RKO (cell line): ENCODE results near the gene BRSK2.
"Not testable (repeated sequence)": the region's sequence is repeated elsewhere in the genome, so short reads cannot be mapped to it uniquely, and the experiment has no call there.

Experiments used
- DNase-seq: peaks from one replicate; pipeline ENCODE4 v3.0.0-alpha.2; 2016; ENCODE audit warnings: low spot score

BRSK2 gene

DNA sequence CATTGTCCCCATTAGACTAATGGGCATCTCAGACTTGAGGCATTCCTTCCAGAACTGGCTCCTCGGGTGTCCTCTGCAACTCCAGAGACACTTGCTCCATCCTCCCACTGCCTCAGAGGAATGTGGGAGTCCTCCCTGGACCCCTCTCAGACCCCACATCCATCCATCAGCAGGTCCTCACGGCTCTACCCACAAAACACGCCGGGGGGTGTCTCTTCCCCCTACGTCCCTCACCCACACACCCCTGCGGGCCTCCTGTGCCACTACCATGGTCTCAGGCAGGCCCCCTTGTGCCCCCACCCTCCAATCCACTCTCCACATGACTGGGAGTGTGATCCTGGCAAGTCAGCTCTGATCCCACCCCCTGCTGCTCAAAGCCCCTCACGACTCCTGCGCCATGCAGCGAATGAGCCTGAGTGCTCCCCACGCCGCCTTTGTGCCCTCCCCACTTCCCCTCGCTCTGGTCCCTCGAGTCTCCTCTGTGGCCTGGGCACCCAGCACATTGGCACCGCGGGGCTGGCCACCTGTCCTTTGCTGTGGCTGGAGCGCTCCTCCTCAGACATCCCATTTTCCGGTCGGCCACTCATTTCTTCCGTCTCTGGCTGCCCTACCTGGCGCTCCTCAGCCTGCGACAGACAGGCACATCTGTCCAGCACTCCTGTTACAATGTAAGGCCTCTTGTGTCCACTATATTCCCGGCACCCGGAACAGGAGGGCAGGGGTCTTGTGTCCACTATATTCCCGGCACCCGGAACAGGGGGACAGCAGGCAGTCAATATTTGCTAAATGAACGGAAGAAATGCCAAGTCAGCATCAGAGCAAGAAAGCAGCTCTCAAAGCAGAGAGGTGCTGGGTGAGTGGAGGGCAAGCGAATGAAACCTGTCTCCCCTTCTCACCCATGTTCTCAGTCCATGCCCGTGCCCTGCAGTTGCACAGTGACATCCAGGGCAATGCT lies 111.0 kb downstream of the BRSK2 start:
- DNase-seq, result no peak

DNA sequence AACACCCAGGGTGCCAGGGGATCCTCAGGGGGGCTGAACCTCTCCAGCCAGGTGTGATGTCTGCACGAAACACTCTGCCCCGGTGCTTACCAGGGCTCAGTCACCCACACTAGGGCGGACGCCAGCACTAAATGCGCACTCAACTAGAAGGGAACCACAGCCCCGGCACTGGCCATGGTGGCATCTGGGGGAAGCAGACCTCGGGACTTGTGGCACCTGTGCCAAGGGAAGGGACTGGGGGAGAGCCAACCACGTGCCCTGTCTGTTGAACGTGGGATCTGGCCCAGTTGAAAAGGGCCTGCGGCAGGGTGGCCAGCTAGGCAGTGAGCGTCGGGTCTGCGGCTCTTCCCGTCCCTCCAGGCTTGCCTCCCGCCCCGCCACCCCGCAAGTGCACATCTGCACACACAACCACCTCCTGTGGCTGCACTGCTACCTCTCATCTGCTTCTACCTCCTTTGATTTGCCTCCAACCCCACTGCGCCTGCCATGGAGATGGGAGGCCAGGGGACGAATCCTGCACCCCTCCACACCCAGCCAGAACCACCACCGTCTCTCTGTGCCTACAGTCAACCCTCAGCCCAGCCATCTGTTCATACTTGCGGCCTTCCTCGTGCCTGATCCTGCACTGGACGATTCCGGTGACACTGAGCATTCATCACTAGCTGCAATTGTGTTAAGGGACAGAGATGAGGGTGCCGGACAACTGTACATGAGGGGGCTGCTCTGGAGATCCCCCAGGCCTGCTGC lies 111.9 kb downstream of the BRSK2 start:
- DNase-seq, result no peak

DNA sequence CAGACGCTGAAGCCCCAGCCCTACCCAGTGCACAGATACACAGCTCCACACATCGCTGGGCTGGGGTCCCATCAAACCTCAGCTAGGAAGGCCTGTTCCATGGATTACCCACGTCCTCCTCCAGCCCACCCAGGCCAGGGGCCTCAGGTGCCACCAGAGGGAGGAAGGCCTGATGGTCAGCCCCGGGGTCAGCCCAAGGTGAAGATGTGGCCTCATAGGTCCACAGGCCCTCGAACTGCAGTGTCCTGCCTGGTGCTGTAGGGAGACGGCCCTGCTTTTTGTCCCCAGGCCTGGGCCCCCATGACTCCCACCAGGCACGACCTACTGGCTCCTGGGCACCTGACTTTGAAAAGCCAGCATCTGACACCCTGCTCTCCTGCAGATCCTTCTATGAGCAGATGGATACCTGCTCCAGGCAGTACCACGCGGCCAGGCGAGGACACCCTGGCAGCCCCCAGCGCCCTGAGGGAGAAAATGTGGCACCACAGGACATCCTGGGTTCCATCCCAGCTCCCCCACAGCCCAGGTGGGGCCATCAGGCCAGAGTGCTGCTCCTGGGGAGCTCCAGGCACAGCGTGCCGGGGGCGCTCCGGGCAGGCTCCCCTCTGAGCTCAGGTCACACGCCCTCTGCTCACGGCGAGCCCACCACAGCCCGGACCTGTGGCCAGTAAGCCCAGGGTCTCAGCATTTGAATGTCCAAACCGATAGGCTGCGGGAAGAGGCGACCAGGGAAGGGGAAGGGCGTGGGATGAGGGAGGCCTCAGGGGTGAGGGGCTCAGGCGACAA lies 112.6 kb downstream of the BRSK2 start:
- no peak for DNase-seq

DNA sequence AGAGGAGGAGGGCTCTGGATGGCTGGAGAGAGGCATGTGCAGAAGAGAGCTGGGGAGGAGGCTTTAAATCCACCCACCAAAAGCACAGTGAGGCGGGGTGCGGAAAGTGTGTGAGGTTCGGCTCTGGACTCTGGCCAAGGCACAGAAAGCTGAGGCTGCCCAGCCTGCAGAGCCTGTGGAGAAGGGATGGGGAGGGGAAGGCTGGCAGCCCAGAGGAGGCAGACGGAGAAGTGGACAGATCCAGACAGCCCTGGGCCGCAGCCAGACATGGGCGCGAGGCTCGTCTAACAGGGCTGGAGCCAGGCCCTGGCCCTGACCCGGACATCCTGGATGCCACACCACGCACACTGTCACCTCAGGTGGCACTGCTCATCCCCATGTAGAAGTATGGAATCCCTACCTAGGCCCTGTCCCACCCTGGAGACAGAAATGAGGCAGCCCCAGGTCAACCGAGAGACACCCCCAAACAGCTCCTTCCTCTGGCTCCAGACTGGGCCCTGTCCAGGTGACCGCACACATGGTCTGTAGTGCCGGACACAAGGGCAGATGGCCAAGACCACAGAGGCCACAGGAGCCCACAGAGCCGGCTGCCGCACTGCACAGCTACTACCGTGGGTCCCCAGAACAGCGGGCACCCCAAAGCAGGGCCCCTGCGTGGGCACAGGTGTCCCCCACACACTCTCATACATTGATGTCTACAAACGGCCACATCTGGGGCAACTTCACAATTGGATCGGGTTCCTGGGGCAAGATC lies 113.4 kb downstream of the BRSK2 start:
- DNase-seq, result no peak

DNA sequence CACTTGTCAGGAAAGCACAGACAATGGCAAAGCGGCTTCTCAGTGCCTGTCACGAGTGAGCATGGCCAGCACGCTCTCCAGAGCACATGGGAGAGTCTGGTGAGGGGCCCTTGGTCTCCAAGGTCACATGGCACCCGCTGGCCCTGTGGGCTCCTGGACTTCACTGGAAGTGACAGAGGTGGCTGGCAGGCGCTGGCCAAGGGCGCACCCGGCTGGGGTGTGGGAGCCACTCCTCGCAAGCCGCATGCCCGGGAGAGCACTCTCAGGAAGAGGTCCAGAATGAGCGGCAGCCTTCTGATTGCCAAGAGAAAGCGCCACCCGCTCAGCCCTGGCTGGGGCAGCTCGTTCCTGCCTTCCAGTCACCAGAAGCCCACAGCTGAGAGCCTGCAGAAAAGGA lies 114.0 kb downstream of the BRSK2 start:
- no peak for DNase-seq

DNA sequence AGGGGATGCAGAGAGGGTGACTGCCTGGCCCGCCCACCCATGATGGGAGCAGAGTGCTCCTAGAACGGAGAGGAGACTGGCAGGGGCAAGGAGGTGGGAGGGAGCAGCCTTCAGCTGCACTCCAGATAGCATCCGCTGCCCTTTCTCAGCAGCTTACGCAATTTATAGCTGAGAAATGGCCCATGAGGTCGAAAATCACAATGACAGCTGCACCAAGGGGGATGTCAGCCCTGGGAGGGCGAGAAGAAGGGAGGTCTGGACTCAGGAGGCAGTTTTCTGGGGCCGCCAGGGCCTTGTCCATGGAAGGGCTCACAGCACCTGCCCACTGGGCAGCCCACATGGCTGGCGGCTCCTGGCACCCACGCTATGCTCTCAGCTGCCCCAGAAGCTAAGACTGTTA lies 114.4 kb downstream of the BRSK2 start:
- no peak for DNase-seq

DNA sequence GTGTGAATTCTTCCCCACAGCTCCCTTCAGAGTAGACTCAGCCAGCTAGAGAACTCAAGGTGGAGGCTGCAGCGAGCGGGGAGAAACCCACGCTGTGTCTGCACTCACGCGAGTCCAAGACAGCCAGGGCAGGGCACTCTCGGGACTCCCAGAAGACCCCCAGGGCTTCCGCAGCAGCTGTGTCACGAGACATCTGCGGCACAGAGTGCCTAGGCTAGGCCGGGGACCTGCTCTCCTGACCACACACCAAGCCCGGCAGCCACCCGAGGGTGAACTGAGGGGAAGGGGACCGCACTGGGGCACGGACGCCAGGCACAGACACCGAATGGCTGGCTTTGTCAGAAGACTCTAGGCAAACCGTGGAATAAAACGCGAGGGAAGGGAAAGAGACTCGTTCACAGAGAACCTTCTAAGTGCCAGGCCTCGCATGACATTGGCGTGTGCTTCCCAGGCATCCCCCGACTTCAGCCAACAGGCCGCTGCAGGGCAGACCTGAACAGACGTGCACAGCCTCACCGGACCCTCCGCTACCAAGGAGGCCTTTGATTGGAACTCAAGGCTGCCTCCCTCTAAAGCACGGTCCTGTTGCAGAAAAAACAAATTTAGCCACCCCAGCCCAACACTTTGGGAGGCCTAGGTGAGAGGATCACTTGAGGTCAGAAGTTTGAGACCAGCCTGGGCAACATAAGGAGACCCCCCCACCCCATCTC lies 115.0 kb downstream of the BRSK2 start:
- DNase-seq, result no peak

DNA sequence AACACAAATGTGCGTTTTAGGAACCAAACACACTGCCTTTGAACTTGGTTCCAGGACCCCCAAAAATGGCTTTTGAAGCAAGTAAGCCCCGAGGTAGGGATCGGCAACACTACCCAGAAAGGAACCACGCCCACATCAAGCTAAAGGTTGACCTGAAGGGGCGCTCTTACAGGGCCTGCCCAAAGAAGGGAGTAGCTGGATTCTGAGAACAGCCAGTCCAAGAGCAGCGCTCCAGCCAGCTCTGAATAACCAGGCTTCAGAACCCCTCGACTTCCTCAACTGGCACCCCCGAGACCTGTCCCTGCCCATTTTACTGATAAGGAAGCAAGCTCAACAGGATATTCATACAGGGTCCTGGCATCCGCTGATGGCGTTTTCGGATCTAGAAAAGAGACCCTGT lies 115.7 kb downstream of the BRSK2 start:
- DNase-seq, result no peak

DNA sequence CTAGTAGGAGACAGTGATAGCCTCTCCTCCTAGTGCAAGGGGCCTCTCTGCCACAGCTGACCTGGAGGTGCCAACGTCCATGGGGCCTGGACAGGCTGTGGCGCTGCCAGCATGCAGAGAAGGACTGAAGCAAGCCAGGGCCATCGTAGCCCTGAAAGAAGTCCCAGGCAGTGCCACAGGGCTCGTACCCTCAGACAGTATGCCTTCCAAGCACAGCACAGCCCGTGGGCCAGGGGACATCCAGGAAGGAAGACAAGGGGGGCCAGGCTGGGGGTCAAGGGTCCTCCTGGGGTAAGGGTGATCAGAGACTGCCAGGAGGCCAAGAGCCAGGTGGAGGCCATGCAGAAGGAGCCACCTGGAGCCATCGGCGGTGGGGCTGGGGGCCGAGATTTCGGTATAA lies 117.2 kb downstream of the BRSK2 start:
- DNase-seq, result no peak

DNA sequence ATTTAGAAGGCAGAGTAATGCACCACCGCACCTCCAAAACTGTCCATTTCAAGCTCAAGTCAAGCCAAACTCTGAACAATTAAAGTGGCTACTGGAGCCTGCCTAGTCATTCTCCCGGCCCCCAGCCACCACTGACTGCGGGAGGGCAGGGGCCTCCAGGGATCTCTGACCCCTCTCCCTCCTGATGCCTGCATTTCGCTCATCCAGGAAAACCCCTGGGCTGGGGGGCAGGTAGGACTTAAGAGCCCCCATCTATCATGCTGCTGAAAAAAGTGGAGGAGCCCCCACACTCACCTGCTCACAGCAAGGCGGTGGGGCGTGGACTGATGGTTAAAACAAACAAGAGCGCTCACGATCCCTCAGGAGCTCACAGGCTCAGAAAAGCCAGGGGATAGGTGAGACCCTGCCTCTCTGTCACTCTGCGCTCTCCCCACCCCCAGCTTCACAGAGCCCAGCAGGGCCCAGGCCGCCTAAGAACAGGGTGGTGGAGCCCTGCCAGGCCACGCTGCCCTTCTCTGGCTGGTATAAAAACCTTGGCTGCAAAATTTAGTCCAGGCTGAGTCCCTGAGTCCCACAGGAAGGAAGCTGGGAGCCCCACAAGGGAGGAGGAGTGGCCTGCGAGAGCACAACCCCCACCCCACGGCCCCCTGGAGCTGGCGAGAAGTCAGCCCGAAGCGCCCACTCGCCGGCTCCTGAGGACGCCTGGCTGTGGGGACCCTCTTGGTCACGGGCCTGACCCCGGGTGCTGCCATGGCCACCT lies 117.8 kb downstream of the BRSK2 start:
- DNase-seq, result no peak

DNA sequence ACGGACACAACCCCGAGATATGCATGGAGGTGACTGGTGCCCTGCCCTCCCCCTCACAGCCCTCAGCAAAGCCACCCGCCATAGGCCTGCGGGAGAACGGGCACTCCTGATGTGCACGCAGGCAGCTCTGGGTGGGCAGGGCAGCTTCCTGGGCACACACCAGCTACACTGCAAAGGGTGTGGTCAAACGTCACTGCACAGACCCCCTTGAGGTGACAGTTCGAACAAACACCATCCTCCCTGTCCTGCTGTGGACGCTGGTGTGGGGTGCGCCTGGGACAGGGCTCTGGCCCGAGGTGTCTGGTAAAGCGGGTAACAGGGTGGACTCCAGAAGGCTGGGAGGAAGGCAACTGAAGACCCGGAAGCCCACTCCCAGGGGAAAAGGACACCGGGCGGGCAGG lies 118.8 kb downstream of the BRSK2 start:
- no peak for DNase-seq

DNA sequence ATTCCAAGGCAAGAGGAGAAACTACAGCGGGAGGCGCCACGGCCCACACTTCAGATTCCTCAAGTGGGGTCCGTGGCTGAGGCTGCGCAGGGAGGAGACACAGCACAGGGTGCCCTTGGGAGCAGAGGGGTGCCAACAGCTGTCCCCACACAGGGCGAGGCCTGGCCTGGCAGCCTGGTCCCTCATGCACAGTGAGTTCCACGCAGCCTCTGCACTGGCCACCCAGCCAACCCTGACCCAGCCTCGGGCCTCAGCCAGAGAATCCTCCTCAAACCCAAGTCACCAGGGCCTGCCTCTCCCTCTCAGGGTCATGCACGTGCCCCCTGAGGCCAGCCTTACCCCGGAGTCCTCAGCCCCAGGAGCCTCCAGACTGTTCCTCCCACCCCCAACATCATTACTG lies 119.3 kb downstream of the BRSK2 start:
- DNase-seq, result no peak

DNA sequence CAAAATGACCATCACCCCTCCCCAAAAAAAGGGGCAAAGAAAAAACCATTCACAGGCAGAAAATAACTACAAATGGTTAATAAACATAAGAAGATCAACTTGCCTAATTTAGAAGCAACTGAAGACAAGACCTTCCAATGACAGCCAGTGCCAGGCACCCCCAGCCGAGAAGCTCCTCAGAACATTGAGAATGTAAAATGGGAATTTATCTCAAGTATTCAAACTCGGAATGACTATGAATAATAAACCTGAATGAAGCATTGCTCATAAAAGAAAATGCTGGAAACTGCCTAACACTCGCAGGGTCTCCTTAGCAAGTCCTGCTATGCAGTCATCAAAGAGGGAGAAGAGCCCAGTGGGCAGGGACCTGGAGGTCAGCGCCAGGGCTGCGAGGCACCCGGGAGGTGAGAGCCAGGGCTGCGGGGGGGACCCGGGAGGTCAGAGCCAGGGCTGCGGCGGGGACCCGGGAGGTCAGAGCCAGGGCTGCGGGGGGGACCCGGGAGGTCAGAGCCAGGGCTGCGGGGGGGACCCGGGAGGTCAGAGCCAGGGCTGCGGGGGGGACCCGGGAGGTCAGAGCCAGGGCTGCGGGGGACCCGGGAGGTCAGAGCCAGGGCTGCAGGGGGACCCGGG lies 120.0 kb downstream of the BRSK2 start:
- DNase-seq, result no peak

DNA sequence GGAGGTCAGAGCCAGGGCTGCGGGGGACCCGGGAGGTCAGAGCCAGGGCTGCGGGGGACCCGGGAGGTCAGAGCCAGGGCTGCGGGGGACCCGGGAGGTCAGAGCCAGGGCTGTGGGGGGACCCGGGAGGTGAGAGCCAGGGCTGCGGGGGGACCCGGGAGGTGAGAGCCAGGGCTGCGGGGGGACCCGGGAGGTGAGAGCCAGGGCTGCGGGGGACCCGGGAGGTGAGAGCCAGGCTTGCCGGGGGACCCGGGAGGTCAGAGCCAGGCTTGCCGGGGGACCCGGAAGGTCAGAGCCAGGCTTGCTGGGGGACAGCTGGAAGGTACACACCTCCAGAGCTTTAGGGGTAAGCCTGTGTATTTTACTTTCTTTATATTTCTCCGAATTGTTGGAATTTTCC lies 120.6 kb downstream of the BRSK2 start:
- not testable (repeated sequence) for DNase-seq

DNA sequence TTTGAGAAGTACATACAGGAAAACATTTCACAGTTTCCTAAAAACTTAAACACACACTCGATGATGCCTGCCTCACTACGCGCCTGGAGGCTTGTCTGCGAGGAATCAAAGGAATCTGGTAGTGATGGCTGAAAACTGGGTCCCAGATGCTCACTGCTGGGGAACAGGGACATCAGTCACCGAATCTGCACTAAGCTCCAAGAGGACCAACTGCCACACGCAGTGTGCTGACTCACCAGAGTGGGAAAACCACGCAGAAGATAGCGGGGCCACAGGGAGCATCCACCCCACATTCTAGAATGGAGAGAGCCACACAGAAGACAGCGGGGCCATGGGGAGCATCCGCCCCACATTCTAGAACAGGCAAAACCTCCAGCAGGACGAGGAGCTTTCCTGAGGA lies 121.2 kb downstream of the BRSK2 start:
- DNase-seq, result no peak

DNA sequence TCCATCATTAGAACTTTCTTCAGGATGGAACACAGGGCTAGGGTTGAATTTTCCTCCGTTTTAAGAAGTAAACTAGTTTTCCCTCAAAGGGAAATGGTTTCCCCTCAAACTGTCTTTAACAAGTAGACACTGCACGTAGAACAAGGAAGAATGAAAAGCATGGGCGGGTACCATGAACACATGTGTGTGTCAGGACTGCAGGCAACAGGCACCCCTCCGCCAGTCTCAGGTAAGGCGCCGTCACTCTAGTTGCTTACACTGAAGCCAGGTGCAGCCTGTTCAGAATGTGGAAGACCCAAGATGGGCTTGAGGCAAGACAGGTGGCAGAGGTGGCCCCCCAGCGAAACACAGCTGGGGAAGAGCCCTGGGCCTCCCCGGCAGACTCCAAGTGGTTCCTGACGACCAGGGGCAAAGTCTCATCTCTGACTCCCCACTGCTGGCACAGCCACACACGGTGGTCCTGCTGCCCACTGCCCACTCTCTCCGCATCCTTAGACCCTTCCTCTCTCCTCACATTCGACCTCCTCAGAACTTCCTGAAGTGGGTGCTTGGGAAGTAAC lies 122.3 kb downstream of the BRSK2 start:
- no peak for DNase-seq
